ENCODE data around the gene USP20. TPM values are rescaled to one million over a fixed set of nuclear protein-coding genes. Genes with fewer than 3 reads are reported as not detected.

USP20 gene
- total and polyA plus RNA-seq, 11 donors, result 9.4 to 19.7 (median 12.9) TPM

DNA sequence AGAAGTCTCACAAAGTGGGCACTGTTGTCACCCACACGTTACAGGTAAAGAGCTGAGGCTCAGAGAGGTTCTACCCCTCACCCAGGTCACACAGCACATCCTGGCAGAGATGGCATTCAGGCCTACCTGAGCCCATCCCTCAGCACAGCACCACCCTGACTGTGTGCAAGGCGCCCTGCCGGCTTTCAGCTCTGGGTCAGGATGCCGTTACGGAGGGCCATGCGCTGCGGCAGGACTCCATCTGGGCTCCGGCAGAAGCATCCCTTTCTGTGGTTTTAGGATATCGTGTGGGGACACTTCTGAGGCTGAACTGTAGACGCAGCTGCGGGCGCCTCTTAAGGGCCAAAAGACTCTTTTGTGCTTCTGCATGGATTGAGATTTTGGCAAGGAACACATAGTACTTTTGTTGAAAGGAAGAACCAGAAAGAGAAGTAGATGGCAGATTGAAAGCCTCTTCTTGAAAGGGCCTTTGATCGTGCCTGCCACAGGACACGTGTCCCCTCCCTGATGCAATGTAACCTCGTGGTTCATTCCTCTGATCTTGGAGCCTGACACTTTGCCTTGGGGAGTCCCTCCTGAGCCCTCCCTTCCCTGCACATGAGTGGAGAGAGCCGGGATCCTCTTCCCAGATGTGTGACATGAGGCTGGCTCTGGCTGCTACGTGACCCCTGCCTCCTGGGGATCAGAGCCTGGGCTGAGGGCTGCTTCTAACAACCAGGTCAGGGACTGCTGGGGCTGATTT, 31.3 kb downstream of the USP20 start:
- 77 to 86% (median 84%) methylated on average over 12 to 17 of the region's 17 CpGs for WGBS, 4 donors
- no peak for DNase-seq
- H3K4me1 ChIP-seq, result peaks cover 0 to 31% (median 0%) of the 10 kb centered on the region in 12 donors

GRCh38 chr9:129867136-129868022, 32.1 kb downstream of the USP20 start:
- H3K27me3 ChIP-seq, result no peaks in the 10 kb centered on the region
- peaks cover 0 to 59% (median 38%) of the 10 kb centered on the region in 9 donors for H3K36me3 ChIP-seq
- WGBS, 4 donors, result 79 to 83% (median 82%) methylated on average over 14 to 17 of the region's 17 CpGs
- H3K4me1 ChIP-seq, result peaks cover 0 to 31% (median 0%) of the 10 kb centered on the region in 12 donors
- no peaks in the 10 kb centered on the region for H3K9me3 ChIP-seq
- DNase-seq (no peak), ATAC-seq (no peak)
- intact Hi-C loops (cut with DNase I), result no loop called here
- H3K4me3 ChIP-seq, result no peak overlapping the region
- TF ChIP-seq, protein P1, sequence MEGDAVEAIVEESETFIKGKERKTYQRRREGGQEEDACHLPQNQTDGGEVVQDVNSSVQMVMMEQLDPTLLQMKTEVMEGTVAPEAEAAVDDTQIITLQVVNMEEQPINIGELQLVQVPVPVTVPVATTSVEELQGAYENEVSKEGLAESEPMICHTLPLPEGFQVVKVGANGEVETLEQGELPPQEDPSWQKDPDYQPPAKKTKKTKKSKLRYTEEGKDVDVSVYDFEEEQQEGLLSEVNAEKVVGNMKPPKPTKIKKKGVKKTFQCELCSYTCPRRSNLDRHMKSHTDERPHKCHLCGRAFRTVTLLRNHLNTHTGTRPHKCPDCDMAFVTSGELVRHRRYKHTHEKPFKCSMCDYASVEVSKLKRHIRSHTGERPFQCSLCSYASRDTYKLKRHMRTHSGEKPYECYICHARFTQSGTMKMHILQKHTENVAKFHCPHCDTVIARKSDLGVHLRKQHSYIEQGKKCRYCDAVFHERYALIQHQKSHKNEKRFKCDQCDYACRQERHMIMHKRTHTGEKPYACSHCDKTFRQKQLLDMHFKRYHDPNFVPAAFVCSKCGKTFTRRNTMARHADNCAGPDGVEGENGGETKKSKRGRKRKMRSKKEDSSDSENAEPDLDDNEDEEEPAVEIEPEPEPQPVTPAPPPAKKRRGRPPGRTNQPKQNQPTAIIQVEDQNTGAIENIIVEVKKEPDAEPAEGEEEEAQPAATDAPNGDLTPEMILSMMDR (IDR thresholded peaks at IDR 0.05), result no peak
- TF ChIP-seq POLR2A (IDR thresholded peaks at IDR 0.05), result no peak
- H3K27ac ChIP-seq, result peak overlapping the region in 1 of 12 donors; percentile 58

More for the DNA sequence above, 31.3 kb downstream of the USP20 start:
- no peak for ATAC-seq
- no peak overlapping the region for H3K4me3 ChIP-seq
- TF ChIP-seq POLR2A (IDR thresholded peaks at IDR 0.05), result no peak
- TF ChIP-seq, protein P1 (IDR thresholded peaks at IDR 0.05), result no peak
- H3K27me3 ChIP-seq, result no peaks in the 10 kb centered on the region
- intact Hi-C loops (cut with DNase I), result no loop called here
- no peaks in the 10 kb centered on the region for H3K9me3 ChIP-seq
- H3K27ac ChIP-seq, result peak overlapping the region in 1 of 12 donors; percentile 58
- H3K36me3 ChIP-seq, result peaks cover 0 to 67% (median 46%) of the 10 kb centered on the region in 9 donors

DNA sequence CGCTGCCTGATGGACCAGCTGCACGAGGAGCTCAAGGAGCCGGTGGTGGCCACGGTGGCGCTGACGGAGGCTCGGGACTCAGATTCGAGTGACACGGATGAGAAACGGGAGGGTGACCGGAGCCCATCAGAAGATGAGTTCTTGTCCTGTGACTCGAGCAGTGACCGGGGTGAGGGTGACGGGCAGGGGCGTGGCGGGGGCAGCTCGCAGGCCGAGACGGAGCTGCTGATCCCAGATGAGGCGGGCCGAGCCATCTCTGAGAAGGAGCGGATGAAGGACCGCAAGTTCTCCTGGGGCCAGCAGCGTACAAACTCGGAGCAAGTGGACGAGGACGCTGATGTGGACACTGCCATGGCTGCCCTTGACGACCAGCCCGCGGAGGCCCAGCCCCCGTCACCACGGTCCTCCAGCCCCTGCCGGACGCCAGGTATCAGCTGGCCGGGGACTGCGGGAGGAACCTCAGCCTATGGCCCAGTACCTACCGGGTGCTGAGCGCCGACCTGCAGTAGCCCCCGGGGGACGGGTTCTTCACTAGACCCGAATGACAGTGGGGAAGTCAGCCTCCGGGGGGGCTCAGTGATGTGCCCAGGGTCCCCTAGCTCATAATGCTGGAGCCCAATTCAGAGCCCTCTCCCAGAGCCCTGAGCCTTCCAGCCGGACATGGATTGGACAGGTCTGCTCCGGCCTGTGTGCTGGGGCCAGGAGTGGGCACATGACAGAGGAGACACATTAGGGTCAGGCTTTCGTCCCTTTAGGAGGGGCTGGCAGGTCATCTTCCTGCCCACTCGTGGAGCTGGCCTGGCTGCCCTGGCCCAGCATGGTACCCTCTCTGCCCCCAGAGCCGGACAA, 33.0 kb downstream of the USP20 start:
- H3K9me3 ChIP-seq, result no peaks in the 10 kb centered on the region
- H3K4me1 ChIP-seq, result peaks cover 0 to 22% (median 0%) of the 10 kb centered on the region in 12 donors
- no peak overlapping the region for H3K4me3 ChIP-seq
- DNase-seq (no peak), ATAC-seq (peak in 1 of 4 donors; percentile 6)
- 89 to 92% (median 90%) methylated on average over 36 to 48 of the region's 48 CpGs for WGBS, 4 donors
- H3K27me3 ChIP-seq, result no peaks in the 10 kb centered on the region
- H3K36me3 ChIP-seq, result peaks cover 0 to 51% (median 31%) of the 10 kb centered on the region in 9 donors
- peak overlapping the region in 1 of 12 donors; percentile 59 for H3K27ac ChIP-seq
- intact Hi-C loops (cut with DNase I), result no loop called here
- no peak for TF ChIP-seq POLR2A (IDR thresholded peaks at IDR 0.05)
- TF ChIP-seq, protein P1 (IDR thresholded peaks at IDR 0.05), result no peak

Data from heart left ventricle (tissue), 16 donors.